Measurements from ENCODE around the gene ZNF423. TPM values are rescaled to one million over a fixed set of nuclear protein-coding genes. Genes with fewer than 3 reads are reported as not detected.

Gene ZNF423
- total and polyA plus RNA-seq, 9 of the 15 experiments (the other 6 are each of a cell fraction or from before 2014, with no cell fraction given), result not detected

GRCh38 chr16:49487746-49488145 is 368.2 kb downstream of the ZNF423 start:
- Histone ChIP-seq H3K4me3 (no peak overlapping the region), H3K9ac (ENCODE audit: insufficient read depth in 1 of 2, low read depth in 2 of 2, low read length in 2 of 2) (no peak overlapping the region), H2AFZ (ENCODE audit: low read depth, low read length) (no peak overlapping the region), H3K36me3 (ENCODE audit: control insufficient read depth, insufficient read depth, low read length) (no peaks in the 10 kb centered on the region), H3K4me1 (replicated peaks in 1 of 2; ENCODE audit: control insufficient read depth in 2 of 2, insufficient read depth in 2 of 2, low read length in 2 of 2) (peaks cover 0 to 21% of the 10 kb centered on the region in 2 experiments; a peak in 1 of 5 replicates), H4K20me1 (replicated peaks; ENCODE audit: control insufficient read depth, insufficient read depth, low read length) (0 out of 2 replicates have a peak, but pooled peaks cover 4% of the 10 kb centered on the region), H3K4me2 (ENCODE audit: insufficient read depth, low read length) (no peak overlapping the region), H3K27ac (ENCODE audit: extremely low read depth, low read depth, low read length) (no peak overlapping the region), H3K79me2 (ENCODE audit: control insufficient read depth, insufficient read depth, low read length) (no peaks in the 10 kb centered on the region), H3K9me3 (replicated peaks; ENCODE audit: control insufficient read depth, insufficient read depth, low read depth, low read length) (no peaks in the 10 kb centered on the region), H3K27me3 (ENCODE audit: control insufficient read depth in 2 of 2, insufficient read depth in 2 of 2, low read length in 2 of 2) (peaks cover 8 to 39% of the 10 kb centered on the region in 2 experiments; a peak in 4 of 5 replicates), H3K9me1 (ENCODE audit: control insufficient read depth, insufficient read depth, low read length) (no peaks in the 10 kb centered on the region)
- intact Hi-C loops (cut with micrococcal nuclease) (no loop called here), in situ Hi-C loops (cut with MboI) (no loop called here)
- ChIA-PET POLR2A (no interaction called here), CTCF (ENCODE audit: low intra/inter-chr PET ratio) (no interaction called here)
- no peak for FAIRE-seq
- DNase-seq (ENCODE audit: extremely low read depth in 1 of 4, low spot score in 3 of 4), result no peak
- no peak for ATAC-seq
- 0% methylated on average over 4 of the region's 4 CpGs for WGBS (ENCODE audit: insufficient coverage, low coverage, missing lambda C conversion rate)
- no TSS peak for BruUV-seq (replicated peaks)
- TF ChIP-seq KAT7 (CRISPR knock-in tag; IDR thresholded peaks at IDR 0.05; ENCODE audit: borderline replicate concordance), result no peak
- TF ChIP-seq SNAPC5 (CRISPR knock-in tag; IDR thresholded peaks at IDR 0.05), result no peak
- no peak for TF ChIP-seq CHAMP1 (IDR thresholded peaks at IDR 0.05)
- no peak for TF ChIP-seq ZBTB34 (CRISPR knock-in tag; IDR thresholded peaks at IDR 0.05)
- no peak for TF ChIP-seq FIP1L1 (IDR thresholded peaks at IDR 0.05; ENCODE audit: low read depth, low read length, poor library complexity, severe bottlenecking)
- TF ChIP-seq IFI16 (CRISPR knock-in tag; IDR thresholded peaks at IDR 0.05), result no peak
- no peak for TF ChIP-seq MCM2 (IDR thresholded peaks at IDR 0.05; ENCODE audit: low read depth)
- TF ChIP-seq SREBF1 (IDR thresholded peaks at IDR 0.05; ENCODE audit: borderline replicate concordance, low read depth, low read length), result no peak
